Peyer's patch (tissue), 4 donors: ENCODE data around the gene ECT2L.

ENCODE experiments used
- CTCF ChIP-seq, 6 experiments: fragments of 450-650 bp in 4 of 6; fragments of 200-600 bp in 2 of 6; sonication (generic) in 1 of 6; IDR thresholded peaks; one replicate each; pipeline ENCODE4 v1.5.1; 2017 to 2019; ENCODE audit warnings: antibody characterized with exemption in 6 of 6, mild to moderate bottlenecking in 3 of 6, moderate library complexity in 1 of 6
- POLR2A ChIP-seq, 2 donors: fragments of 450-650 bp; IDR thresholded peaks; one replicate each; pipeline ENCODE4 v1.5.1; 2017; ENCODE audit warnings: antibody characterized with exemption in 2 of 2, mild to moderate bottlenecking in 2 of 2, moderate library complexity in 2 of 2

DNA sequence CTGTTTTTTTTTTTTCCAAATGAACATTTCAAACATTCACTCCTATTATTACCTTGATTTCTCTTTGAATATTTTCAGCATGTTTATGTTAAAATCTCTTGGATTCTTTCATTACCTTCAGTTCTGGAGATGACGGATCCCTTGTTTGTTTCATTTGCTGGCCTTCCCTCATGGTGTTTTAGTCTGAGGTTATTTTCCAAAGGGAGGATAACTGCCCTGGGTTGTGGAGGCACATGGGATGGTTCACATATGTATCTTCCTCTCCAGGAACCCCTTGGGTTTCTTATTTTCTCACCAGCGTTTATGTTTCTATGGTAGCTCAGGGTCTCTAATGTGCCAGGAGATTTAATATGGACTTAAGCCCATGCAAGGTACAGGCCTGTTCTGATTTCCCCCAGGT lies 36.3 kb downstream of the ECT2L start:
- TF ChIP-seq CTCF (IDR thresholded peaks at IDR 0.05), result no peak
- TF ChIP-seq POLR2A (IDR thresholded peaks at IDR 0.05), result no peak
